Measurements from ENCODE around the gene NUP133.
"Not testable (repeated sequence)": the region's sequence is repeated elsewhere in the genome, so short reads cannot be mapped to it uniquely, and the experiment has no call there.

Gene NUP133

GRCh38 chr1:229507951-229508822 lies at the start of gene NUP133:
Gene NUP133, minus strand, starts transcription at chr1:229508341. Its CDS starts 92 bp downstream, at chr1:229508249.
- in situ Hi-C loops (cut with MboI; ENCODE audit: low sequenced_read_pairs): no loop called here

GRCh38 chr1:229557200-229557850 lies 49.2 kb upstream of the NUP133 start:
- in situ Hi-C loops (cut with MboI; ENCODE audit: low sequenced_read_pairs): no loop called here

GRCh38 chr1:229554886-229555621 lies 46.9 kb upstream of the NUP133 start:
- in situ Hi-C loops (cut with MboI; ENCODE audit: low sequenced_read_pairs): no loop called here

GRCh38 chr1:229553621-229554130 lies 45.5 kb upstream of the NUP133 start:
- in situ Hi-C loops (cut with MboI; ENCODE audit: low sequenced_read_pairs): no loop called here

- in situ Hi-C loops (cut with MboI; ENCODE audit: low sequenced_read_pairs): no loop called here
Measured at GRCh38 chr1:229552732-229553131, 44.6 kb upstream of the NUP133 start.

- in situ Hi-C loops (cut with MboI; ENCODE audit: low sequenced_read_pairs): no loop called here
Measured at GRCh38 chr1:229550812-229551567, 42.8 kb upstream of the NUP133 start.

- in situ Hi-C loops (cut with MboI; ENCODE audit: low sequenced_read_pairs): no loop called here
Measured at GRCh38 chr1:229547542-229547941, 39.4 kb upstream of the NUP133 start.

- in situ Hi-C loops (cut with MboI; ENCODE audit: low sequenced_read_pairs): no loop called here
Measured at GRCh38 chr1:229544587-229544986, 36.4 kb upstream of the NUP133 start.

- in situ Hi-C loops (cut with MboI; ENCODE audit: low sequenced_read_pairs): no loop called here
Measured at GRCh38 chr1:229539863-229540506, 31.8 kb upstream of the NUP133 start.

- in situ Hi-C loops (cut with MboI; ENCODE audit: low sequenced_read_pairs): no loop called here
Measured at GRCh38 chr1:229538945-229539344, 30.8 kb upstream of the NUP133 start.

- in situ Hi-C loops (cut with MboI; ENCODE audit: low sequenced_read_pairs): no loop called here
Measured at GRCh38 chr1:229537894-229538293, 29.8 kb upstream of the NUP133 start.

- in situ Hi-C loops (cut with MboI; ENCODE audit: low sequenced_read_pairs): no loop called here
Measured at GRCh38 chr1:229536982-229537381, 28.8 kb upstream of the NUP133 start.

GRCh38 chr1:229535230-229535629 lies 27.1 kb upstream of the NUP133 start:
- in situ Hi-C loops (cut with MboI; ENCODE audit: low sequenced_read_pairs): no loop called here

- in situ Hi-C loops (cut with MboI; ENCODE audit: low sequenced_read_pairs): no loop called here
Measured at GRCh38 chr1:229531326-229531725, 23.2 kb upstream of the NUP133 start.

- in situ Hi-C loops (cut with MboI; ENCODE audit: low sequenced_read_pairs): no loop called here
Measured at GRCh38 chr1:229529639-229530038, 21.5 kb upstream of the NUP133 start.

- in situ Hi-C loops (cut with MboI; ENCODE audit: low sequenced_read_pairs): no loop called here
Measured at GRCh38 chr1:229526695-229527094, 18.6 kb upstream of the NUP133 start.

- in situ Hi-C loops (cut with MboI; ENCODE audit: low sequenced_read_pairs): no loop called here
Measured at GRCh38 chr1:229523052-229523451, 14.9 kb upstream of the NUP133 start.

GRCh38 chr1:229514578-229515275 lies 6.6 kb upstream of the NUP133 start:
- in situ Hi-C loops (cut with MboI; ENCODE audit: low sequenced_read_pairs): no loop called here

- in situ Hi-C loops (cut with MboI; ENCODE audit: low sequenced_read_pairs): not testable (repeated sequence)
Measured at GRCh38 chr1:229511625-229512024, 3.5 kb upstream of the NUP133 start.
